Activated CD4-positive, alpha-beta T cell treated with anti-CD3 and anti-CD28 coated beads for 48 hours (primary cell): Measurements from ENCODE around the gene CRAMP1.
"Not testable (repeated sequence)": the region's sequence is repeated elsewhere in the genome, so short reads cannot be mapped to it uniquely, and the experiment has no call there.

Experiments
- DNase-seq: peaks from one replicate; pipeline ENCODE4 v3.0.0-alpha.2; 2020

The CRAMP1 gene

GRCh38 chr16:1612320-1613111 lies at the start of gene CRAMP1:
CRAMP1 (plus strand) TSS chr16:1612360; CDS start chr16:1614640, 2,280 bp downstream.
- peak; percentile 30 for DNase-seq

DNA sequence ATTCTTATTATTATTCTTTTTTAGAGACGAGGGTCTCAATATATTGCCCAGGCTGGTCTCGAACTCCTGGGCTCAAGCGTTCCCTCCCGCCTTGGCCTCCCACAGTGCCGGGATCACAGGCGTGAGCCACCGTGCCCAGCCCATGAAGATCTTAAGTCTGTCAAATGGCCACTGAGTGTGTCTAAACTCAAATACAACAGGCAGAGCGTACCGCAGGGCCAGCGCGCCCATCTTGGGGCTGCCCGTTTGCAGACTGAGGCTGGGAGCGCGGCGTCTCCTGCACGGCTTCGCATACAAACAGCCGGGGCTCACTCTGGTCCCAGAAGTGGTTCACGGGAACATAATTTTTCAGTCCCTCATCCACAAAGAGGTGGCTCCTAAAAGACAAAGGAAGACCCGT lies 48.4 kb upstream of the CRAMP1 start:
- no peak for DNase-seq

- DNase-seq = no peak
Measured at GRCh38 chr16:1564325-1564724, 47.8 kb upstream of the CRAMP1 start.

GRCh38 chr16:1565083-1565805 lies 46.9 kb upstream of the CRAMP1 start:
- no peak for DNase-seq

DNA sequence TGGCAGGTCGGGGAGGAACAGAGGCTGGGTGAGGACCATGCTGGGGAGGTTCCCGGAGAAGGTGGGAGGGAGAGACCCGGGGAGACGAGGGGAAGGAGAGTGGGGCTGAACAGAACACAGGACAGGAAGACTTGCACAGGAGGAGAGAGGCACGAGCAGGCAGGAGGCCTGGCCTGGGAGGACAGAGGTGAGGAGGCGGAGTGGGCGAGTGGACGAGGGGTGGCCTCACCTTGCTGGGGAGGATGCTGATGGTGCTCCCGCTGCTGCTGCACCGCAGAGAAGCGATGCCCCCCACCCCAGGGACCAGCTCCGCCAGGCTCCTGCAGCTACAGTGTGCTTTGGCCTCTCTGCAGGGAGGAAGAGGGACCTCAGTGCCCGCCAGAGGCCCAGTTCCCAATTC lies 44.2 kb upstream of the CRAMP1 start:
- no peak for DNase-seq

DNA sequence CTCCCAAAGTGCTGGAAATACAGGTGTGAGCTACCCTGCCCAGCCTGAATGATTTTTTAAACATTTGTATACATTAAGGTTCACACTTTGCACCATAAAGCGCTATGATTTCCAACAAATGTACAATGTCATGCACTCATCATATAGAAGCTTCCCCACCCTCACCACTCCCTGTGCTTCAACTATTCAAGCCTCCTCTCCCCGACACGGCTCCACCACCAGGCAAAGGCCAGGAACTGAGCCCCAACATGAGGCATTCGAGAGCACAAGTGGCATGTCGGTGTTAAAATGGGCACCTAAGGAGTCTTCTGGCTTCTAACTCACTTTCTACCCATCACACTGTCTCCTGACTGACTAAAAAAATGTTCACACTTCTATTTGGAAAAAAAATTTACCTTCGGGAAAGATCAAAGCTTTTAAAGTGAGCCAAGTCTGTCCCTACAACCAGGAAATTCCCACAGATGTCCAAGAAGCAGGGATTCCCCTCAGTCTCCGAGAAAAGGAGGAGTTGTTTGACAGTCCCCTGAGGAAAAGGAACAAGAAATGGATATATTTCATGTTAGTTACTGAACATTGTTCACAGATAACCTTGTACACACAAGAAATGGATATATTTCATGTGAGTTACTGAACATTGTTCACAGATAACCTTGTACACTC lies 41.0 kb upstream of the CRAMP1 start:
- DNase-seq = no peak

- DNase-seq = no peak
Measured at GRCh38 chr16:1572673-1573072, 39.5 kb upstream of the CRAMP1 start.

GRCh38 chr16:1573301-1573700 lies 38.9 kb upstream of the CRAMP1 start:
- DNase-seq = no peak

GRCh38 chr16:1575578-1575977 lies 36.6 kb upstream of the CRAMP1 start:
- DNase-seq = no peak

DNA sequence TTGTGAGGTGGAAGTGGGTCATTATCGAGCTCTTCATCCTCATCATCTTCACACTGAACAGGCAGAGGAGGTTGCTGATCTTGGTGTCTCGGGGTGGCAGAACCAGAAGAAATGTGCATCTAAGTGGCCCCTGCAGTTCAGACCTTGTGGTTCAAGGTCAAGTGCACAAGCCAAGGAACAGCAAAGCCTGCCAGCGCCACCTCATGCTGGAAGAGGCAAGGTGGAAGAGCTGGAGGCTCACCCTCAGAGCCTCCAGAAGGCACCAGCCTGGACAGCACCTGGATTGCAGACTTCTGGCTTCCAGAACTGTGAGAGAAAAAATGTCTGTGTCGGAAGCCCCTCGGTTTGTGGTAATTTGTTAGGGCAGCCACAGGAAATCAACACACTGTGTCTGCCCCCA lies 32.9 kb upstream of the CRAMP1 start:
- DNase-seq = no peak

DNA sequence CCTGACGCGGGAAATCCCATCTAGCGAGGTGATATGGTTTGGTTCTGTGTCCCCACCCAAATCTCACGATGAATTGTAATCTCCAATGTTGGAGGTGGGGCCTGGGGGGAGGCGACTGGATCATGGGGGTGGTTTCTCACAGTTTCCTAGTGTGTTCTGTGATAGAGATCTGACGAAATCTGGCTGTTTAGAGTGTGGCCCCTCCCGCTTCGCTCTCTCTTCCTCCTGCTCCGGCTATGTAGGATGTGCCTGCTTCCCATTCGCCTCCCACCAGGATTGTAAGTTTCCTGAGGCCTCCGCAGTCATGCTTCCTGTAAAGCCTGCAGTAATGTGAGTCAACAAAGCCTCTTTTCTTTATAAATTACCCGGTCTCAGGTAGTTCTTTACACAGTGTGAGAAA lies 31.9 kb upstream of the CRAMP1 start:
- no peak for DNase-seq

- no peak for DNase-seq
Measured at GRCh38 chr16:1580956-1581355, 31.2 kb upstream of the CRAMP1 start.

GRCh38 chr16:1581804-1582203 lies 30.4 kb upstream of the CRAMP1 start:
- no peak for DNase-seq

GRCh38 chr16:1583180-1583579 lies 29.0 kb upstream of the CRAMP1 start:
- DNase-seq = no peak

- DNase-seq = no peak
Measured at GRCh38 chr16:1584926-1585484, 27.2 kb upstream of the CRAMP1 start.

- no peak for DNase-seq
Measured at GRCh38 chr16:1590366-1590765, 21.8 kb upstream of the CRAMP1 start.

GRCh38 chr16:1590930-1591705 lies 21.0 kb upstream of the CRAMP1 start:
- DNase-seq = no peak

DNA sequence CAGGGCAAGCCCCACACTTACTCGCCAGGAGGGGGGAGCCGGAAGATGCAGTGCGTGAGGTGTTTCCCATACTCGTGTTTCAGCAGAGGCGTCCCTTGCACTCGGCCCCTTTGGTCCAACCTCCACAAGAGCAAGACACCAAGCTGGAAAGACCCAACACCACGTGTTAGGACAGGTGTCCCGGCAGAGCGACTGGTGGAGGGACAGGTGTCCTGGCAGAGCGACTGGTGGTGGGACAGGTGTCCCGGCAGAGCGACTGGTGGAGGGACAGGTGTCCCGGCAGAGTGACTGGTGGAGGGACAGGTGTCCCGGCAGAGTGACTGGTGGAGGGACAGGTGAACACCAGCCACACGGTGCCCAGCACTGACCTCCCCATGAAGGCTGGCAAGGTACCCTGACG lies 19.7 kb upstream of the CRAMP1 start:
- DNase-seq = no peak

DNA sequence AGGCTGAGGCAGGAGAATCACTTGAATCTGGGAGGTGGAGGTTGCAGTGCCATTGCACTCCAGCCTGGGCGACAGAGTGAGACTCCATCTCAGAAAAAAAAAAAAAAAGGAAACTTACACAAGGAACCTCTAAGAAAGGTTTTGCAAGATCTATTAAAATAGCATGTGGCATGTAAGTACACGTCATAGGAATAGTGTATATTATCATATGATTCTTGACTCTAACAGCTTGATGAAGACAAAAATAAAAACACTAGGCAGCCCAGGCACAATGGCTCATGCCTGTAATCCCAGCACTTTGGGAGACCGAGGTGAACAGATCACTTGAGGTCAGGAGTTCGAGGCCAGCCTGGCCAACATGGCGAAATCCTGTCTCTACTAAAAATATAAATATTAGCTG lies 16.6 kb upstream of the CRAMP1 start:
- not testable (repeated sequence) for DNase-seq

DNA sequence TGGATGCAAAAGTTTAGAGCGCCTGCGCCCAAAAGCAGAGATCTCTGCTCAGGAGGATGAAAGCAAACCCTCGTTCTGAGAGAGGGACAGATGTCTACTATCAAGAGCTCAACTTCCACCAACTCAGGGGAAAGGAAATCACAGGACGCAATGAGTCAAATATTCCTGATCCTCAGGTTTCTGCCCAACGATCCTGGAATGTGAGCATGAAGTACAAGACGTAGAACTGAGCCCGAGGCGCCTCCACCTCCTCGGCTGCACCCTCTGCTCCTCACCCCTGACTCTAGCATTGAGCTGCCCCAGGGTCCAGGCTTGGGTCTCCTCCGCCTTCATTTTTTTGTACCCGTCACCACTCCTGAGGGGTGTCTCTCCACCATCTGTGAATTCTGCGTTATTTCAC lies 15.6 kb upstream of the CRAMP1 start:
- DNase-seq = no peak

DNA sequence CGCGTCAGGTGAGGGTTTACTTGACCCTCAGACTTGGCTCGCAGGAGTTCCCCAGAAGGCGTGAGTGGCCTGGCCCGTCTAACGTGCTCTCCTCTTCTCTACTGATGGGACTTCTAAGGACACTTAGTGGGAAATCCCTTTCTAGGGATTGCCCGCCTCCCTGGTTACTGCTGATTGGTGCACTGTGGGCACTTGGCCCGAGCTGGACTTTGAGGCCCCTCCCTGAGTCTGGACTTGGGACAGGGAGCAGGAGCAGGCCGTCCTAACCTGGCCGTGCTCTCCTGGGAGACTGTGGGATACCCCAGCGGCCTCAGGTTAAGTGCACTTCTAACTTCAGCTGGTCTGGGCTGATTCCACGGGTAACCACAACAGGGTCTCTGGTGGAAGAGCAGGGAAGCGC lies 15.0 kb upstream of the CRAMP1 start:
- no peak for DNase-seq

DNA sequence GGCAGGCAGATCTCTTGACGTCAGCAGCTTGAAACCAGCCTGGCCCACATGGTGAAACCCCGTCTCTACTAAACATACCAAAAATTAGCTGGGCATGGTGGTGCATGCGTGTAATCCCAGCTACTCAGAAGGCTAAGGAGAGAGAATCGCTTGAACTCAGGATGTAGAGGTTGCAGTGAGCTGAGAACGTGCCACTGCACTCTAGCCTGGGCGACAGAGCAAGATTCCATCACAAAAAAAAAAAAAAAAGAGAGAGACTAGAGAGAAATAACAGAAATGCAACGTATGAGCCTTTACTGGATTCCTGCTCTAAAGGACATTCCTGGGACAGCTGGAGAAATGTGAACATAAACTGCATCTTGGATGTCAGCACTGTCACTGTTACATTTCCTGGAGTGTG lies 11.1 kb upstream of the CRAMP1 start:
- no peak for DNase-seq

GRCh38 chr16:1601489-1601888 lies 10.7 kb upstream of the CRAMP1 start:
- DNase-seq = no peak
